Ectodermal cell (in vitro differentiated cells): ENCODE results near the gene SKIL.

Experiments
- H3K27ac ChIP-seq: 2 replicates; pipeline ENCODE4 v1.7.0; 2013; ENCODE audit warnings: mild to moderate bottlenecking, low read depth, low read length; ENCODE audit not compliant: insufficient read depth, poor library complexity, severe bottlenecking
- H3K27me3 ChIP-seq: 2 replicates; pipeline ENCODE4 v1.7.0; 2013; ENCODE audit warnings: mild to moderate bottlenecking, low read length; ENCODE audit not compliant: insufficient read depth, control insufficient read depth, poor library complexity, severe bottlenecking
- H3K36me3 ChIP-seq: one replicate; pipeline ENCODE4 v1.7.0; 2013; ENCODE audit warnings: low read length; ENCODE audit not compliant: control insufficient read depth, insufficient read depth
- H3K4me1 ChIP-seq: one replicate; pipeline ENCODE4 v1.7.0; 2013; ENCODE audit warnings: low read length; ENCODE audit not compliant: control insufficient read depth, insufficient read depth
- H3K4me3 ChIP-seq: 2 replicates; pipeline ENCODE4 v1.7.0; 2013; ENCODE audit warnings: low read depth, low read length, control low read depth; ENCODE audit not compliant: insufficient read depth
- H3K9me3 ChIP-seq: 2 replicates; pipeline ENCODE4 v1.7.0; 2013; ENCODE audit warnings: mild to moderate bottlenecking, low read length, moderate library complexity; ENCODE audit not compliant: control insufficient read depth
- WGBS, 2 experiments: methylation state at CpG; one replicate each; pipeline ENCODE4 v1.1.7; 2013; ENCODE audit warnings: missing lambda C conversion rate in 2 of 2; 5-methylcytosine and 5-hydroxymethylcytosine counted together

The SKIL gene

GRCh38 chr3:170436697-170437096 lies 79.2 kb downstream of the SKIL start:
- 95 to 100% methylated on average over 2 of the region's 2 CpGs for WGBS, 2 experiments
- H3K27me3 ChIP-seq: no peaks in the 10 kb centered on the region
- H3K9me3 ChIP-seq: no peaks in the 10 kb centered on the region
- H3K27ac ChIP-seq: no peak overlapping the region
- no peaks in the 10 kb centered on the region for H3K4me1 ChIP-seq
- H3K36me3 ChIP-seq: no peaks in the 10 kb centered on the region
- no peak overlapping the region for H3K4me3 ChIP-seq

DNA sequence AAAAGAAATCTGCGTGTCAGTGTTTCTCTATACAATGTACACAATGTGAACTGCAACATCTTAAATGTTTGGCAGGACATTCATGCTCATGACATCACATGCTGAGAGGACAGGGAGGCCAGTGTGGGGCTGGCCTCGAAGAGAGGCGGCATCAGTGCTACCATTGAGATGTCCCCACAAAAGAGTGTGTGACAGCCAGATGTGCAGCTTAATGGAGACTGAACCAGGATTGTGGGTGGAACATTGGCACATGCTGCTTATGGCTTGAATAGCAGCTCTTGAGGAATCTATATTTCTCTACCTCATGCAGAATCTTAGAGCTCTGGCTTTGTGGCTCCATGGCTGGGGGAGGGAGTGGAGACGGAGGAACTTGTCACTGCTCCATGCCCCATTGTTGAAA lies 79.7 kb downstream of the SKIL start:
- Histone ChIP-seq H3K27me3 (no peaks in the 10 kb centered on the region), H3K4me1 (no peaks in the 10 kb centered on the region), H3K27ac (no peak overlapping the region), H3K36me3 (no peaks in the 10 kb centered on the region), H3K4me3 (no peak overlapping the region), H3K9me3 (no peaks in the 10 kb centered on the region)
- 82 to 89% methylated on average over 4 of the region's 4 CpGs for WGBS, 2 experiments

DNA sequence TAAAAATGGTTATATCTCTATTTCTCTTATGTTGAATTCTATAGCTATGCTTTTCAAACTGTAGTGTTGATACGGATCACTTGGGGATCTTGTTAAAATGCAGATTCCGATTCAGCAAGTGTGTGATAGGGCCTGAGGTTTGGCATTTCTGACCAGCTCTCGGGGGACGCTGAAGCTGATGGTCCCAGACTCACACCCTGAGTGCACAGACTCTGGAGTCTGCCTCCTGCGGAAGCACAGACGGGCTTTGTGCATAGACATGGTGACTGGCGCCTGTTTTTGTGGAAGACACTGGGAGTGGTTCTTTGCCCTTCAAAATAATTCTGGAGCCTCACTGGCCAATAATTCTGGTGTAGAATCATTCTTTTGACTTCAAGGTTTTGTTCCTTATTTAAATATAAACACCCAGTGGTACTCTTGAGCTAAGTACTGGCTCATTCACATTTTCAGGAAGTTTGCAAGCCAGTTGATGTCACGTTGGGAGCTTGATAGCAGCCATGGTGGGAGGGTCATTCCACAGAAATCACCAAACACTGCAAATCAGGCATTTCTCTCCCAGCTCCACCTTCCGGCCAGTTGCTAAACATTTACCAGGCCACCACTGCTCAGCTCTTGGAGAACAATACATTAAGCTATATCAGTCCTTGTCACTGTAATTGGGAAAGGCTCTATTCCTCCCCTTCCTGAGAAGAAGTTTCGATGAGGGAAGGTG lies 80.3 kb downstream of the SKIL start:
- Histone ChIP-seq H3K4me3 (no peak overlapping the region), H3K9me3 (no peaks in the 10 kb centered on the region), H3K27ac (no peak overlapping the region), H3K36me3 (no peaks in the 10 kb centered on the region), H3K4me1 (no peaks in the 10 kb centered on the region), H3K27me3 (no peaks in the 10 kb centered on the region)
- 82 to 84% methylated on average over 10 of the region's 10 CpGs for WGBS, 2 experiments

DNA sequence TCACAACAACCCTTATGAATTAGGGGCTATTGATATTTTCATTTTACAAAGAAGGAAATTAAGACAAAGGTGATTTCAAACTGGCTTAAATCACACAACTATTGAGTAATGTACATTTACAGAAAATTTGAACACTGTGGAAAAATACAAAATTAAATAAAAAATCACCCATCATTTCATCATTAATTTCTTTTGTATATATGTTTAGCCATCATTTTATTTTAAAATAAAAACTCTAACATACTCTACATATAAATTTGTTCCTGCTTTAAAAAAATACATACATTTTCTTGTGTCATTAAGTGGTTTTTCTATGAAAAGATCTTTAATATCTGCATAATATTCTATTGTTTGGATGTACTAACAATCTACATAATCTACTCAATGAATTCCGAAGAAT lies 81.3 kb downstream of the SKIL start:
- 100% methylated on average over 1 of the region's 1 CpG; no CpG with 5 or more reads in 1 of the 2 experiments for WGBS, 2 experiments
- H3K4me1 ChIP-seq: no peaks in the 10 kb centered on the region
- H3K9me3 ChIP-seq: no peaks in the 10 kb centered on the region
- H3K27ac ChIP-seq: no peak overlapping the region
- no peaks in the 10 kb centered on the region for H3K27me3 ChIP-seq
- H3K4me3 ChIP-seq: no peak overlapping the region
- H3K36me3 ChIP-seq: no peaks in the 10 kb centered on the region

GRCh38 chr3:170440344-170440743 lies 82.8 kb downstream of the SKIL start:
- 90 to 94% methylated on average over 2 of the region's 2 CpGs for WGBS, 2 experiments
- no peaks in the 10 kb centered on the region for H3K36me3 ChIP-seq

DNA sequence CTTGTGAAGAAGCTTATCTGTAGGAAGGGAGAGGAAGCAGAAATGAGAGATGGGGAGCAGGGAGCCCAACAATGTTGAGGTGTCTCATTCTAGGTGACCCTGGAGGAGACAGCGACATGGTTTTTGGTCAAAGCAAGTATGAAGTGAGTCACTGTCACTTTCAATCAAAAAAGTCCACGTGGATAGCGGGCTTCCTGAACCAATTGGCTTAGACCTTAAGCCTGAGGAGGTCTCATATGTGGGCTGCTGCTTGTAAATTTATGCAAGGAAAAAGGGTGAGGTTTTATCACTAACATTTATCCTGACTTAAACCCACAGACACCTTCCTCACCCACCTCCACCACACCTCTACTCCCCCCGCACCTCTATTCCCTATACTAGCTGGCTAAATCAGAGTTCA lies 83.9 kb downstream of the SKIL start:
- Histone ChIP-seq H3K4me3 (no peak overlapping the region), H3K36me3 (no peaks in the 10 kb centered on the region), H3K9me3 (no peaks in the 10 kb centered on the region), H3K4me1 (no peaks in the 10 kb centered on the region), H3K27ac (no peak overlapping the region), H3K27me3 (no peaks in the 10 kb centered on the region)
- 96% methylated on average over 4 of the region's 4 CpGs for WGBS, 2 experiments

More at GRCh38 chr3:170440344-170440743, 82.8 kb downstream of the SKIL start:
- no peak overlapping the region for H3K27ac ChIP-seq
- H3K4me1 ChIP-seq: no peaks in the 10 kb centered on the region
- H3K9me3 ChIP-seq: no peaks in the 10 kb centered on the region
- no peaks in the 10 kb centered on the region for H3K27me3 ChIP-seq
- no peak overlapping the region for H3K4me3 ChIP-seq

DNA sequence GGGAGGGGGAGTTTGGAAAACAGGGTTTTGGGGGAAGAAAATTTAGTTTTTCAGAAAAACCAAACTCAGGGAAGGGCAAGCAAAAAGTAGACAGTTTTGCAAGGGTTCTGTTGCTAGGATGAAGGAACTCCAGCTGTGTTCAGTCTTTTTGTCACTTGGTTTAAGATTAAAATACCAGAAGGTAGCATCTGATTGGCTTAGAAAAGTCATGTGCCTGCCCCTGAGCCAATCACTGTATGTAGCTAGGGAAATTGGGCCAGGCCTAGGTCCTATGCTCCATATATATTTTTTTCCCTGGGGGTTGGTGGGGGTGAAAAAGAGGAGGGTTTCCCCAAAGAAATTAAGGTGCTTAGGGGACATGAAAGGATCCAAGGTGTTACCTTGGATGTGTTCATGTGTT lies 85.4 kb downstream of the SKIL start:
- no peaks in the 10 kb centered on the region for H3K36me3 ChIP-seq
- no peaks in the 10 kb centered on the region for H3K4me1 ChIP-seq
- no peak overlapping the region for H3K27ac ChIP-seq
- H3K4me3 ChIP-seq: no peak overlapping the region
- no peaks in the 10 kb centered on the region for H3K27me3 ChIP-seq
- no peaks in the 10 kb centered on the region for H3K9me3 ChIP-seq

- H3K27me3 ChIP-seq: no peaks in the 10 kb centered on the region
- H3K4me3 ChIP-seq: no peak overlapping the region
- no peaks in the 10 kb centered on the region for H3K4me1 ChIP-seq
- no peaks in the 10 kb centered on the region for H3K36me3 ChIP-seq
- H3K9me3 ChIP-seq: no peaks in the 10 kb centered on the region
- H3K27ac ChIP-seq: no peak overlapping the region
Measured at GRCh38 chr3:170443457-170443856, 85.9 kb downstream of the SKIL start.
